Endothelial cell of umbilical vein (primary cell): Measurements from ENCODE around the gene CFAP107. TPM values are rescaled to one million over a fixed set of nuclear protein-coding genes. Genes with fewer than 3 reads are reported as not detected.

Experiments
- BruUV-seq: library from RNA; stranded (reverse); fragments of 400-500 nt; replicated peaks from 2 replicates; lab custom pipeline; 2021; lab: Mats Ljungman, UMichigan
- CTCF ChIA-PET: fragments of 300-600, 350-600 bp; sonication (Branson Sonifier 250); formaldehyde crosslinking; loops from one replicate; lab custom pipeline; 2021; ENCODE audit warnings: antibody characterized with exemption, inconsistent platforms; lab: Charles Lee
- POLR2A ChIA-PET: fragments of 300-600, 350-600 bp; sonication (Branson Sonifier 250); formaldehyde crosslinking; loops from one replicate; lab custom pipeline; 2021; ENCODE audit warnings: antibody characterized with exemption, inconsistent platforms; lab: Charles Lee
- DNase-seq: peaks from one replicate; pipeline ENCODE4 v3.0.0-alpha.2; 2011; ENCODE audit warnings: low read depth, low spot score
- FAIRE-seq: peaks from 2 replicates; lab custom pipeline; 2011; peaks lifted over from hg19 to GRCh38; lab: Jason Lieb, UNC
- H2AFZ ChIP-seq: 2 replicates; pipeline ENCODE4 v1.6.0; 2012; ENCODE audit warnings: low read depth, low read length, control low read depth, inconsistent platforms
- H3K27ac ChIP-seq: 2 replicates; pipeline ENCODE4 v1.5.1; 2011; ENCODE audit warnings: low read depth, mild to moderate bottlenecking, control low read depth, low read length, moderate library complexity; ENCODE audit not compliant: insufficient read depth
- H3K27me3 ChIP-seq, 2 experiments: 2 replicates each; pipeline versions ENCODE4 v1.6.0 to v1.6.1; 2011; ENCODE audit warnings: low read length in 2 of 2, mixed read lengths in 1 of 2; ENCODE audit not compliant: control insufficient read depth in 2 of 2, insufficient read depth in 2 of 2
- H3K36me3 ChIP-seq, 2 experiments: 2 replicates in 1 of 2; 3 replicates in 1 of 2; pipeline ENCODE4 v1.5.1; 2011; ENCODE audit warnings: low read length in 2 of 2, mild to moderate bottlenecking in 1 of 2, moderate library complexity in 1 of 2; ENCODE audit not compliant: control insufficient read depth in 2 of 2, insufficient read depth in 2 of 2; ENCODE audit errors: extremely low read depth in 1 of 2
- H3K4me1 ChIP-seq: 3 replicates; pipeline ENCODE4 v1.5.1; 2011; ENCODE audit warnings: mild to moderate bottlenecking, low read length; ENCODE audit not compliant: control insufficient read depth, insufficient read depth; ENCODE audit errors: extremely low read depth
- H3K4me2 ChIP-seq: 2 replicates; pipeline ENCODE4 v1.6.1; 2011; ENCODE audit warnings: low read length, control low read depth, mixed read lengths; ENCODE audit not compliant: insufficient read depth
- H3K4me3 ChIP-seq, 3 experiments: fragments of 200-600 bp in 1 of 3; sonication (generic), shearing (Covaris generic) in 1 of 3; replicated peaks in 1 of 3; 2 replicates each; pipeline ENCODE4 v1.5.1; 2011 to 2016; ENCODE audit warnings: control low read depth in 3 of 3, low read length in 3 of 3, mild to moderate bottlenecking in 2 of 3, inconsistent platforms in 1 of 3, low read depth in 1 of 3, moderate library complexity in 1 of 3; ENCODE audit not compliant: insufficient read depth in 1 of 3
- H3K79me2 ChIP-seq: 2 replicates; pipeline ENCODE4 v1.6.0; 2012; ENCODE audit warnings: low read length, inconsistent platforms; ENCODE audit not compliant: control insufficient read depth, insufficient read depth
- H3K9ac ChIP-seq: replicated peaks from 2 replicates; pipeline ENCODE3; 2011; ENCODE audit warnings: low read length, control low read depth; ENCODE audit not compliant: insufficient read depth; ENCODE audit errors: extremely low read depth
- H3K9me1 ChIP-seq: replicated peaks from 3 replicates; pipeline ENCODE4 v1.6.0; 2011; ENCODE audit warnings: mild to moderate bottlenecking, low read length; ENCODE audit not compliant: control insufficient read depth, insufficient read depth; ENCODE audit errors: extremely low read depth
- H3K9me3 ChIP-seq: replicated peaks from 2 replicates; pipeline ENCODE4 v1.5.1; 2012; ENCODE audit warnings: low read length, inconsistent platforms; ENCODE audit not compliant: control insufficient read depth, insufficient read depth
- H4K20me1 ChIP-seq: replicated peaks from 2 replicates; pipeline ENCODE3; 2011; ENCODE audit warnings: mild to moderate bottlenecking, low read length; ENCODE audit not compliant: control insufficient read depth, insufficient read depth; ENCODE audit errors: extremely low read depth
- CTCF ChIP-seq, 2 donors: IDR thresholded peaks; 1 replicate in 1 of 2; 2 replicates in 1 of 2; pipeline ENCODE4 v1.5.1; 2011; ENCODE audit warnings: low read length in 2 of 2, mild to moderate bottlenecking in 2 of 2, moderate library complexity in 2 of 2, control low read depth in 1 of 2, inconsistent platforms in 1 of 2, low read depth in 1 of 2; ENCODE audit not compliant: insufficient read depth in 1 of 2; ENCODE audit errors: extremely low read depth in 1 of 2
- EZH2 ChIP-seq: IDR thresholded peaks from 2 replicates; pipeline ENCODE4 v1.6.1; 2012; ENCODE audit warnings: borderline replicate concordance, low read depth, mild to moderate bottlenecking, moderate library complexity, low read length, inconsistent platforms; ENCODE audit not compliant: severe bottlenecking
- FOS ChIP-seq: IDR thresholded peaks from 2 replicates; pipeline ENCODE4 v1.6.1; 2011; ENCODE audit warnings: mild to moderate bottlenecking, low read length, moderate library complexity, borderline replicate concordance; ENCODE audit not compliant: insufficient read depth
- GATA2 ChIP-seq: IDR thresholded peaks from 2 replicates; pipeline ENCODE4 v1.7.0; 2011; ENCODE audit warnings: low read depth, mild to moderate bottlenecking, moderate library complexity, mixed read lengths, low read length; ENCODE audit not compliant: insufficient read length, insufficient read depth
- JUN ChIP-seq: IDR thresholded peaks from 2 replicates; pipeline ENCODE4 v1.6.1; 2011; ENCODE audit warnings: borderline replicate concordance, low read depth; ENCODE audit not compliant: insufficient read length, insufficient read depth
- MAX ChIP-seq: IDR thresholded peaks from 2 replicates; pipeline ENCODE4 v1.6.1; 2011; ENCODE audit not compliant: insufficient read depth, insufficient read length
- MYC ChIP-seq: IDR thresholded peaks from one replicate; pipeline ENCODE4 v1.6.1; 2011; ENCODE audit warnings: mild to moderate bottlenecking, low read depth, low read length
- POLR2A ChIP-seq: IDR thresholded peaks from 2 replicates; pipeline ENCODE4 v1.6.1; 2012; ENCODE audit warnings: low read depth, mild to moderate bottlenecking, control low read depth, low read length
- POLR2AphosphoS5 ChIP-seq: IDR thresholded peaks from 2 replicates; pipeline ENCODE4 v1.6.1; 2012; ENCODE audit warnings: low read depth, mild to moderate bottlenecking, control low read depth, low read length, moderate library complexity; ENCODE audit not compliant: insufficient read depth
- dilution Hi-C: fragments of 300-500 bp; cut with MboI; formaldehyde crosslinking; loops from one replicate; pipeline ENCODE4 v1.15.0; 2019; ENCODE audit warnings: low sequenced_read_pairs; ENCODE audit not compliant: extremely low pct_ligation_motif_present
- intact Hi-C: fragments of 100-400 bp; cut with micrococcal nuclease; formaldehyde crosslinking; loops from one replicate; pipeline ENCODE4 v1.10.0; 2022
- polyA plus RNA-seq, 4 experiments: library from polyadenylated mRNA; depleted of rRNA in 3 of 4; stranded (reverse) in 3 of 4; unstranded in 1 of 4; fragments of >200 nt; gene quantifications; 2 replicates each; pipeline versions ENCODE4 v1.2.1 to v1.2.3, GENCODE V29; 2011 to 2012; ENCODE audit warnings: missing spikeins in 1 of 4
- total RNA-seq: library from RNA; stranded (reverse); gene quantifications from 2 replicates; pipeline ENCODE4 v1.2.3, GENCODE V29; 2021

CFAP107 gene
- total and polyA plus RNA-seq, 2 donors (not counting 3 experiments of a cell fraction or from before 2014, with no cell fraction given) = not detected

- CTCF ChIA-PET = no interaction called here
- Histone ChIP-seq H3K27ac (no peak overlapping the region), H3K4me1 (no peaks in the 10 kb centered on the region), H3K9ac (no peak overlapping the region), H3K9me1 (no peaks in the 10 kb centered on the region), H2AFZ (no peak overlapping the region), H3K79me2 (no peaks in the 10 kb centered on the region), H3K9me3 (no peaks in the 10 kb centered on the region), H3K4me2 (no peak overlapping the region), H3K27me3 (no peaks in the 10 kb centered on the region), H3K36me3 (no peaks in the 10 kb centered on the region), H4K20me1 (no peaks in the 10 kb centered on the region), H3K4me3 (no peak overlapping the region)
- FAIRE-seq (no peak), DNase-seq (no peak)
- intact Hi-C loops (no loop called here), dilution Hi-C loops (no loop called here)
- TF ChIP-seq POLR2A (no peak), CTCF (IDR thresholded peaks at IDR 0.05; ENCODE audit: extremely low read depth in 1 of 2, insufficient read depth in 1 of 2, low read depth in 1 of 2, low read length in 2 of 2) (no peak), EZH2 (no peak), POLR2AphosphoS5 (no peak), MAX (no peak), GATA2 (no peak), JUN (no peak), MYC (no peak), FOS (no peak)
- POLR2A ChIA-PET = no interaction called here
- no TSS peak for BruUV-seq
These were observed 64.8 kb downstream of the CFAP107 start for GRCh38 chr1:12810691-12811408.
